IMR-90 (cell line): Measurements from ENCODE around the gene CMSS1. TPM values are rescaled to one million over a fixed set of nuclear protein-coding genes. Genes with fewer than 3 reads are reported as not detected.

Source experiments
- ATAC-seq: fragments of 200-7000 bp; cut with Tn5 transposase; 2 replicates; pipeline ENCODE4 v1.9.1; 2020; ENCODE audit warnings: low read depth, mild to moderate bottlenecking, moderate library complexity
- BruUV-seq: library from RNA; stranded (reverse); fragments of 400-500 nt; replicated peaks from 2 replicates; lab custom pipeline; 2021; lab: Mats Ljungman, UMichigan
- CTCF ChIA-PET: fragments of 300-600 bp; formaldehyde crosslinking; extraction: SDS; loops from one replicate; lab custom pipeline; 2021; ENCODE audit warnings: antibody characterized with exemption; lab: Yijun Ruan, JAX
- POLR2A ChIA-PET: fragments of 300-600 bp; sonication (Branson Sonifier 250); formaldehyde crosslinking; loops from one replicate; lab custom pipeline; 2022; ENCODE audit warnings: antibody characterized with exemption; ENCODE audit not compliant: unreplicated experiment; lab: Charles Lee
- DNase-seq: peaks from one replicate; pipeline ENCODE4 v3.0.0; 2013
- H2AFZ ChIP-seq: replicated peaks from 2 replicates; pipeline ENCODE3; 2013; ENCODE audit warnings: low read length, mild to moderate bottlenecking; ENCODE audit not compliant: poor library complexity
- H2AK5ac ChIP-seq: 2 replicates; pipeline ENCODE4 v1.6.1; 2013; ENCODE audit warnings: low read depth, low read length, inconsistent platforms
- H2AK9ac ChIP-seq: replicated peaks from 2 replicates; pipeline ENCODE3; 2013; ENCODE audit warnings: mild to moderate bottlenecking, low read depth, low read length, moderate library complexity; ENCODE audit not compliant: poor library complexity
- H2BK120ac ChIP-seq: 2 replicates; pipeline ENCODE4 v1.6.1; 2013; ENCODE audit warnings: low read depth, low read length, inconsistent platforms
- H2BK15ac ChIP-seq: 3 replicates; pipeline ENCODE4 v1.6.1; 2013; ENCODE audit warnings: low read depth, low read length, inconsistent platforms
- H2BK20ac ChIP-seq: 2 replicates; pipeline ENCODE4 v1.6.1; 2013; ENCODE audit warnings: low read depth, mild to moderate bottlenecking, inconsistent platforms, low read length, moderate library complexity
- H2BK5ac ChIP-seq: 2 replicates; pipeline ENCODE4 v1.6.1; 2013; ENCODE audit warnings: mild to moderate bottlenecking, low read depth, low read length, inconsistent platforms; ENCODE audit not compliant: poor library complexity, severe bottlenecking
- H3K14ac ChIP-seq: replicated peaks from 2 replicates; pipeline ENCODE4 v1.6.1; 2013; ENCODE audit warnings: low read depth, low read length, inconsistent platforms
- H3K18ac ChIP-seq: 2 replicates; pipeline ENCODE4 v1.6.1; 2013; ENCODE audit warnings: low read depth, low read length, control low read depth
- H3K23ac ChIP-seq: 2 replicates; pipeline ENCODE4 v1.6.1; 2013; ENCODE audit warnings: low read depth, low read length, inconsistent platforms
- H3K27ac ChIP-seq: 2 replicates; pipeline ENCODE4 v1.5.1; 2013; ENCODE audit warnings: mild to moderate bottlenecking, control low read depth, low read length; ENCODE audit not compliant: insufficient read depth
- H3K27me3 ChIP-seq: 2 replicates; pipeline ENCODE4 v1.6.1; 2013; ENCODE audit warnings: low read length; ENCODE audit not compliant: control insufficient read depth, insufficient read depth
- H3K36me3 ChIP-seq: 2 replicates; pipeline ENCODE4 v1.6.1; 2013; ENCODE audit warnings: low read length, mixed read lengths; ENCODE audit not compliant: control insufficient read depth, insufficient read depth
- H3K4ac ChIP-seq: 2 replicates; pipeline ENCODE4 v1.6.1; 2013; ENCODE audit warnings: low read depth, low read length, inconsistent platforms
- H3K4me1 ChIP-seq: 2 replicates; pipeline ENCODE4 v1.6.1; 2013; ENCODE audit warnings: low read length, mixed read lengths; ENCODE audit not compliant: control insufficient read depth, insufficient read depth
- H3K4me2 ChIP-seq: 2 replicates; pipeline ENCODE4 v1.6.1; 2013; ENCODE audit warnings: low read depth, mild to moderate bottlenecking, control low read depth, low read length, moderate library complexity
- H3K4me3 ChIP-seq: 2 replicates; pipeline ENCODE4 v1.5.1; 2013; ENCODE audit warnings: low read depth, mild to moderate bottlenecking, control low read depth, low read length, moderate library complexity; ENCODE audit not compliant: insufficient read depth
- H3K56ac ChIP-seq: 2 replicates; pipeline ENCODE4 v1.6.1; 2013; ENCODE audit warnings: low read length, inconsistent platforms; ENCODE audit not compliant: insufficient read depth; ENCODE audit errors: extremely low read depth
- H3K79me1 ChIP-seq, 2 experiments: 2 replicates each; pipeline ENCODE4 v1.6.1; 2013; ENCODE audit warnings: low read length in 2 of 2, inconsistent platforms in 1 of 2, low read depth in 1 of 2
- H3K9ac ChIP-seq: 2 replicates; pipeline ENCODE4 v1.6.1; 2013; ENCODE audit warnings: low read depth, low read length, control low read depth
- H3K9me1 ChIP-seq: 2 replicates; pipeline ENCODE4 v1.6.1; 2013; ENCODE audit warnings: low read length, inconsistent platforms; ENCODE audit not compliant: insufficient read depth
- H3K9me3 ChIP-seq: 2 replicates; pipeline ENCODE4 v1.6.1; 2013; ENCODE audit warnings: low read length; ENCODE audit not compliant: control insufficient read depth, insufficient read depth
- H4K20me1 ChIP-seq: 2 replicates; pipeline ENCODE4 v1.6.1; 2013; ENCODE audit warnings: low read length, inconsistent platforms; ENCODE audit not compliant: insufficient read depth
- H4K5ac ChIP-seq: 2 replicates; pipeline ENCODE4 v1.6.1; 2013; ENCODE audit warnings: mild to moderate bottlenecking, low read depth, low read length, control low read depth
- H4K8ac ChIP-seq, 2 experiments: 2 replicates each; pipeline ENCODE4 v1.6.1; 2013; ENCODE audit warnings: low read depth in 2 of 2, low read length in 2 of 2, control low read depth in 1 of 2, inconsistent platforms in 1 of 2
- H4K91ac ChIP-seq: 2 replicates; pipeline ENCODE4 v1.6.1; 2013; ENCODE audit warnings: low read depth, low read length, inconsistent platforms; ENCODE audit not compliant: insufficient read depth
- BHLHE40 ChIP-seq: fragments of 150-350 bp; IDR thresholded peaks from 2 replicates; pipeline ENCODE4 v1.6.1; 2016; ENCODE audit warnings: mild to moderate bottlenecking, low read depth, low read length
- CEBPB ChIP-seq: IDR thresholded peaks from 2 replicates; pipeline ENCODE4 v1.6.1; 2012; ENCODE audit warnings: low read depth, low read length, improper control_type of control experiment
- CHD1 ChIP-seq: IDR thresholded peaks from 2 replicates; pipeline ENCODE4 v1.6.1; 2012; ENCODE audit warnings: low read depth, low read length, improper control_type of control experiment
- CTCF ChIP-seq: conservative IDR thresholded peaks from 2 replicates; pipeline ENCODE4 v1.5.1; 2012; ENCODE audit warnings: mild to moderate bottlenecking, low read depth, low read length, improper control_type of control experiment
- ELK1 ChIP-seq: fragments of 150-350 bp; IDR thresholded peaks from 2 replicates; pipeline ENCODE4 v1.6.1; 2016; ENCODE audit warnings: low read depth, mild to moderate bottlenecking, low read length, moderate library complexity, borderline replicate concordance
- FOS ChIP-seq: fragments of 150-350 bp; IDR thresholded peaks from 2 replicates; pipeline ENCODE4 v1.6.1; 2016; ENCODE audit warnings: low read depth, low read length
- MAFK ChIP-seq: IDR thresholded peaks from 2 replicates; pipeline ENCODE4 v1.6.1; 2012; ENCODE audit warnings: low read depth, low read length, improper control_type of control experiment
- MAZ ChIP-seq: IDR thresholded peaks from 2 replicates; pipeline ENCODE4 v1.6.1; 2012; ENCODE audit warnings: low read depth, mild to moderate bottlenecking, low read length, improper control_type of control experiment, moderate library complexity, borderline replicate concordance
- MXI1 ChIP-seq: IDR thresholded peaks from 2 replicates; pipeline ENCODE4 v1.6.1; 2012; ENCODE audit warnings: low read depth, mild to moderate bottlenecking, low read length, moderate library complexity, borderline replicate concordance
- NFE2L2 ChIP-seq: fragments of 150-350 bp; IDR thresholded peaks from 2 replicates; pipeline ENCODE4 v1.6.1; 2016; ENCODE audit warnings: low read depth, mild to moderate bottlenecking, low read length
- POLR2A ChIP-seq: IDR thresholded peaks from 2 replicates; pipeline ENCODE4 v1.6.1; 2012; ENCODE audit warnings: mild to moderate bottlenecking, low read depth, low read length
- RAD21 ChIP-seq: IDR thresholded peaks from 2 replicates; pipeline ENCODE4 v1.6.1; 2012; ENCODE audit warnings: low read length, improper control_type of control experiment
- RCOR1 ChIP-seq: IDR thresholded peaks from 2 replicates; pipeline ENCODE4 v1.6.1; 2012; ENCODE audit warnings: mild to moderate bottlenecking, low read length, improper control_type of control experiment; ENCODE audit not compliant: insufficient replicate concordance
- RFX5 ChIP-seq: IDR thresholded peaks from 2 replicates; pipeline ENCODE4 v1.8.0; 2012; ENCODE audit warnings: low read depth, mild to moderate bottlenecking, low read length, moderate library complexity
- SMC3 ChIP-seq: fragments of 150-350 bp; IDR thresholded peaks from 2 replicates; pipeline ENCODE4 v1.6.1; 2016; ENCODE audit warnings: low read depth, mild to moderate bottlenecking, antibody characterized with exemption, low read length, moderate library complexity
- USF2 ChIP-seq: fragments of 150-350 bp; IDR thresholded peaks from 2 replicates; pipeline ENCODE4 v1.6.1; 2017; ENCODE audit warnings: mild to moderate bottlenecking, antibody characterized with exemption, low read length, low read depth
- WGBS, 2 experiments: methylation state at CpG; one replicate each; pipeline versions ENCODE4 v1.1.5 to v1.1.7; 2013; ENCODE audit warnings: missing lambda C conversion rate in 2 of 2; ENCODE audit not compliant: insufficient read length in 1 of 2; ENCODE audit errors: extremely low coverage in 2 of 2; 5-methylcytosine and 5-hydroxymethylcytosine counted together
- dilution Hi-C: fragments of 300-500 bp; cut with HindIII; formaldehyde crosslinking; loops from one replicate; pipeline ENCODE4 v1.14.3; 2018; ENCODE audit warnings: low sequenced_read_pairs; ENCODE audit not compliant: unreplicated experiment
- in situ Hi-C: fragments of 300-500 bp; cut with MboI; formaldehyde crosslinking; loops from 3 replicates; pipeline ENCODE4 v1.14.3; 2019; ENCODE audit warnings: low sequenced_read_pairs, inconsistent platforms, mixed read lengths
- intact Hi-C: fragments of 100-400 bp; cut with micrococcal nuclease; formaldehyde crosslinking; loops from 2 replicates; pipeline ENCODE4 v1.10.0; 2022
- polyA plus RNA-seq, 3 experiments: library from polyadenylated mRNA; depleted of rRNA; stranded (reverse); fragments of >200 nt; gene quantifications; 2 replicates each; pipeline ENCODE4 v1.2.3, GENCODE V29; 2012; ENCODE audit warnings: low replicate concordance in 1 of 3
- total RNA-seq: library from RNA; depleted of rRNA; stranded (reverse); fragments of >200 nt; gene quantifications from 2 replicates; pipeline ENCODE4 v1.2.3, GENCODE V29; 2012

Gene CMSS1
- total and polyA plus RNA-seq, 2 of the 4 experiments (the other 2 are of a cell fraction) = 12.5 to 13.6 TPM

- 0 out of 2 replicates have a peak overlapping the region, but pooled peaks have one; percentile 3 for H4K91ac ChIP-seq
- TF ChIP-seq FOS (no peak), USF2 (no peak), RCOR1 (no peak), CHD1 (no peak), NFE2L2 (no peak), BHLHE40 (no peak), CTCF (no peak), CEBPB (no peak), MAZ (no peak), SMC3 (no peak), MAFK (no peak), POLR2A (no peak), RFX5 (no peak), ELK1 (no peak), RAD21 (no peak), MXI1 (no peak)
- H3K56ac ChIP-seq = no peak overlapping the region
- no peak overlapping the region for H3K4me3 ChIP-seq
- DNase-seq = no peak
- H2BK120ac ChIP-seq = no peak overlapping the region
- peaks cover 4% of the 10 kb centered on the region; the same call in 1 of the 2 replicates for H3K4me1 ChIP-seq
- no peak overlapping the region for H2BK15ac ChIP-seq
- no peak overlapping the region for H3K4me2 ChIP-seq
- H3K4ac ChIP-seq = no peak overlapping the region
- no peak overlapping the region for H2AK9ac ChIP-seq
- no peaks in the 10 kb centered on the region for H3K27me3 ChIP-seq
- H3K9ac ChIP-seq = no peak overlapping the region
- no peak overlapping the region for H2AK5ac ChIP-seq
- no peak overlapping the region for H4K5ac ChIP-seq
- no peaks in the 10 kb centered on the region for H4K20me1 ChIP-seq
- H4K8ac ChIP-seq = no peak overlapping the region
- no CpG with 5 or more reads among the region's 2 CpGs for WGBS, 2 experiments
- POLR2A ChIA-PET = no interaction called here
- H3K27ac ChIP-seq = no peak overlapping the region
- no peaks in the 10 kb centered on the region for H3K79me1 ChIP-seq
- no TSS peak for BruUV-seq
- dilution Hi-C loops = no loop called here
- no peak for ATAC-seq
- in situ Hi-C loops = no loop called here
- no peak overlapping the region for H2BK20ac ChIP-seq
- H3K9me3 ChIP-seq = no peaks in the 10 kb centered on the region
- H2BK5ac ChIP-seq = no peak overlapping the region
- H2AFZ ChIP-seq = no peak overlapping the region
- intact Hi-C loops = no loop called here
- peaks cover 3% of the 10 kb centered on the region; the same call in 1 of the 2 replicates for H3K9me1 ChIP-seq
- H3K36me3 ChIP-seq = no peaks in the 10 kb centered on the region
- H3K23ac ChIP-seq = no peak overlapping the region
- CTCF ChIA-PET = no interaction called here
- no peak overlapping the region for H3K18ac ChIP-seq
- H3K14ac ChIP-seq = peak overlapping the region; percentile 7; the same call in 1 of the 2 replicates
Measured at GRCh38 chr3:100127792-100128191, 310.1 kb downstream of the CMSS1 start.
